Kidney epithelial cell (primary cell): ENCODE data around the gene CLPSL1. TPM values are rescaled to one million over a fixed set of nuclear protein-coding genes. Genes with fewer than 3 reads are reported as not detected.

ENCODE experiments used
- DNase-seq: peaks from one replicate; pipeline ENCODE4 v3.0.0-alpha.2; 2010; ENCODE audit warnings: low read depth
- H3K27me3 ChIP-seq: 2 replicates; pipeline ENCODE4 v1.6.0; 2011; ENCODE audit warnings: low read length; ENCODE audit not compliant: control insufficient read depth, insufficient read depth
- H3K36me3 ChIP-seq: 2 replicates; pipeline ENCODE4 v1.5.1; 2011; ENCODE audit warnings: low read length; ENCODE audit not compliant: control insufficient read depth, insufficient read depth
- H3K4me3 ChIP-seq: 2 replicates; pipeline ENCODE4 v1.5.1; 2011; ENCODE audit warnings: low read depth, mild to moderate bottlenecking, control low read depth, low read length
- CTCF ChIP-seq: IDR thresholded peaks from 2 replicates; pipeline ENCODE4 v1.5.1; 2011; ENCODE audit warnings: mild to moderate bottlenecking, moderate library complexity, low read length, control low read depth, inconsistent platforms; ENCODE audit not compliant: insufficient read depth, poor library complexity, severe bottlenecking
- total RNA-seq: library from RNA; depleted of rRNA; stranded (reverse); fragments of >200 nt; gene quantifications from 2 replicates; pipeline ENCODE4 v1.2.3, GENCODE V29; 2015

Gene CLPSL1
- total RNA-seq, 1 donor from 2014 or later: not detected

GRCh38 chr6:35786810-35787209 lies 6.0 kb downstream of the CLPSL1 start:
- DNase-seq: no peak
- H3K4me3 ChIP-seq: no peak overlapping the region
- peaks cover 29% of the 10 kb centered on the region for H3K27me3 ChIP-seq
- H3K36me3 ChIP-seq: no peaks in the 10 kb centered on the region
- no peak for TF ChIP-seq CTCF

- Histone ChIP-seq H3K4me3 (no peak overlapping the region), H3K36me3 (no peaks in the 10 kb centered on the region)
These were observed 6.7 kb downstream of the CLPSL1 start for GRCh38 chr6:35787266-35788218.

GRCh38 chr6:35788423-35788982 lies 7.7 kb downstream of the CLPSL1 start:
- peaks cover 29% of the 10 kb centered on the region for H3K27me3 ChIP-seq
- DNase-seq: no peak
- no peak for TF ChIP-seq CTCF

More at GRCh38 chr6:35787266-35788218, 6.7 kb downstream of the CLPSL1 start:
- peaks cover 29% of the 10 kb centered on the region for H3K27me3 ChIP-seq
- no peak for DNase-seq
- TF ChIP-seq CTCF: no peak

DNA sequence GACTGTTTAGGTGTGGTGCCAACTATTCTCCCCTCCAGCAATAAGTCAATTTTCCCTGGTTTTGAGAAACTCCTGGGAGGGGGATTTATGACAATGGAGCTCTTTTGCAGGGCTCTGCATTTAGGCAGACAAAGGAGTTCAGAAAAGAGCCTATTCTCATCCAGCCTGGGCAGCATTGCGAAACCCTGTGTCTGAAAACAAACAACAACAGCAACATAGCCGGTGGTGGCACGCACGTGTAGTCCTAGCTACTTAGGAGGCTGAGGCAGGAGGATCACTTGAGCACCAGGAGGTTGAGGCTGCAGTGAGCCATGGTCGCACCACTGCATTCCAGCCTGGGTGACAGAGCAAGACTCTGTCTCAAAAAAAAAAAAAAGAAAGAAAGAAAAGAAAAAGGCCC lies 9.9 kb downstream of the CLPSL1 start:
- no peak for DNase-seq
- TF ChIP-seq CTCF: no peak
- Histone ChIP-seq H3K36me3 (no peaks in the 10 kb centered on the region), H3K4me3 (no peak overlapping the region), H3K27me3 (peaks cover 27% of the 10 kb centered on the region)

More at GRCh38 chr6:35788423-35788982, 7.7 kb downstream of the CLPSL1 start:
- H3K4me3 ChIP-seq: no peak overlapping the region
- no peaks in the 10 kb centered on the region for H3K36me3 ChIP-seq

DNA sequence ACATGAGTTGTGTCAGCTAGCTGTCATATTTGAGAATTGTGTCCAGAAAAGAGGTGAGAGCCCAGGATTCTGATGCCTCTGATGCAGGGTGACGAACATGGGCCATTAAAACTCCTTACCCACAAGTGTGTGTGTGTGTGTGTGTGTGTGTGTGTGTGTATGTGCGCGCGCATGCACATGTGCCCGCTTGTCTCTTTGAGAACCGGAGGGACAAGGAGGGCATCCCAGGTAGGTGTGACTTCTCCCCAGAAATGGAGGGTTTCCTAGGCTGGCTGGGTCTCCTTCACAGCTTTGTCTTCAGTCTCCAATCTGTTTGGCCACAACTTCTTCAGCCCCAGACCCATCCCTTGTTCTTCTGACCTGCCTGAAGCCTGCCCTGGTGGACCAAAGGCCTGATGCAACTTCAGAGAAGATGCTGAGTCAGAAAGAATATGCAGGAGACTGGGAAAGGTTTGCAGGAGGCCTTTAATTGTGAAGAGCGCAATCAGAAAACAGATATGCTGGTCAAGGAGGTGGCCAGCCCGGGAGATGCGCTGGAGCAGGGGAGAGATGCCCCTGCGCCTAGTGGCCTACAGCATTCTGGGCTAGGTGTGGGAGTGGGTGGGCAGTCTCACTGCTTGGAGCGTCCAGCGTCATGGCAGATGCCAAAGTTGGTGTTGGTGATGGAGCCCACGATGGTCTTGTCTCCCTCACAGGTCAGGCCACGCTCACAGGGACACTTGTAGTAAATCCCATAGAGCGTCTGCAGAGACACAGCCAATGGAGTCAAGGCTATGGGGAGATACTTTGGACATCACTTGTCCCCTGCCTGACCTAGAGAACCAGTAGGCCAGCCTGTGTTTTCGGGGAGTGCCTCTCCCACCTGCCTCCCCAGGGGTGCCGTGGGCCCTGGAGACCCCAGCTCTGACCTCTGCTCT lies 14.0 kb downstream of the CLPSL1 start:
- DNase-seq: no peak
- H3K36me3 ChIP-seq: no peaks in the 10 kb centered on the region
- no peak for TF ChIP-seq CTCF
- peaks cover 2% of the 10 kb centered on the region for H3K27me3 ChIP-seq
- no peak overlapping the region for H3K4me3 ChIP-seq
